Measurements from ENCODE around the gene FGF9. TPM values are rescaled to one million over a fixed set of nuclear protein-coding genes. Genes with fewer than 3 reads are reported as not detected.

The FGF9 gene
- total RNA-seq, 1 donor from 2014 or later: not detected

GRCh38 chr13:21709697-21710096, 38.8 kb downstream of the FGF9 start:
- no peak for DNase-seq (ENCODE audit: low read depth in 2 of 2)

GRCh38 chr13:21710163-21710562, 39.3 kb downstream of the FGF9 start:
- DNase-seq (ENCODE audit: low read depth in 2 of 2): no peak

GRCh38 chr13:21717817-21718216, 46.9 kb downstream of the FGF9 start:
- DNase-seq (ENCODE audit: low read depth in 2 of 2): no peak

- DNase-seq (ENCODE audit: low read depth in 2 of 2): no peak
Observed at GRCh38 chr13:21719463-21719862, 48.6 kb downstream of the FGF9 start.

- no peak for DNase-seq (ENCODE audit: low read depth in 2 of 2)
Observed at GRCh38 chr13:21723807-21724505, 53.1 kb downstream of the FGF9 start.

- no peak for DNase-seq (ENCODE audit: low read depth in 2 of 2)
Observed at GRCh38 chr13:21730186-21730880, 59.5 kb downstream of the FGF9 start.

GRCh38 chr13:21733475-21734263, 62.8 kb downstream of the FGF9 start:
- DNase-seq (ENCODE audit: low read depth in 2 of 2): no peak

GRCh38 chr13:21734961-21735360, 64.1 kb downstream of the FGF9 start:
- DNase-seq (ENCODE audit: low read depth in 2 of 2): no peak

- DNase-seq (ENCODE audit: low read depth in 2 of 2): no peak
Observed at GRCh38 chr13:21735701-21736401, 65.0 kb downstream of the FGF9 start.

GRCh38 chr13:21736926-21737325, 66.1 kb downstream of the FGF9 start:
- no peak for DNase-seq (ENCODE audit: low read depth in 2 of 2)

GRCh38 chr13:21738630-21739029, 67.8 kb downstream of the FGF9 start:
- DNase-seq (ENCODE audit: low read depth in 2 of 2): no peak

- no peak for DNase-seq (ENCODE audit: low read depth in 2 of 2)
Observed at GRCh38 chr13:21739771-21740170, 68.9 kb downstream of the FGF9 start.

- DNase-seq (ENCODE audit: low read depth in 2 of 2): no peak
Observed at GRCh38 chr13:21741396-21741979, 70.6 kb downstream of the FGF9 start.

GRCh38 chr13:21742096-21742495, 71.2 kb downstream of the FGF9 start:
- DNase-seq (ENCODE audit: low read depth in 2 of 2): no peak

GRCh38 chr13:21744149-21744548, 73.3 kb downstream of the FGF9 start:
- no peak for DNase-seq (ENCODE audit: low read depth in 2 of 2)

GRCh38 chr13:21745307-21745706, 74.4 kb downstream of the FGF9 start:
- no peak for DNase-seq (ENCODE audit: low read depth in 2 of 2)

- DNase-seq (ENCODE audit: low read depth in 2 of 2): no peak
Observed at GRCh38 chr13:21747456-21747855, 76.6 kb downstream of the FGF9 start.

GRCh38 chr13:21748166-21748565, 77.3 kb downstream of the FGF9 start:
- no peak for DNase-seq (ENCODE audit: low read depth in 2 of 2)

- no peak for DNase-seq (ENCODE audit: low read depth in 2 of 2)
Observed at GRCh38 chr13:21749410-21749809, 78.5 kb downstream of the FGF9 start.

- DNase-seq (ENCODE audit: low read depth in 2 of 2): no peak
Observed at GRCh38 chr13:21752501-21752900, 81.6 kb downstream of the FGF9 start.

- DNase-seq (ENCODE audit: low read depth in 2 of 2): no peak
Observed at GRCh38 chr13:21753117-21753729, 82.3 kb downstream of the FGF9 start.

All from dermis microvascular lymphatic vessel endothelial cell (primary cell).